IPS-18a (cell line): Measurements from ENCODE around the gene GPR3.
"Not testable (repeated sequence)": the region's sequence is repeated elsewhere in the genome, so short reads cannot be mapped to it uniquely, and the experiment has no call there.

Experiments used
- H3K27ac ChIP-seq: one replicate; pipeline ENCODE4 v1.5.1; 2013; ENCODE audit warnings: low read length
- H3K27me3 ChIP-seq: one replicate; pipeline ENCODE4 v1.6.1; 2013; ENCODE audit warnings: mild to moderate bottlenecking, low read length; ENCODE audit not compliant: control insufficient read depth, insufficient read depth
- H3K36me3 ChIP-seq: one replicate; pipeline ENCODE4 v1.6.1; 2013; ENCODE audit warnings: low read depth, low read length; ENCODE audit not compliant: control insufficient read depth
- H3K4me1 ChIP-seq: one replicate; pipeline ENCODE4 v1.6.1; 2013; ENCODE audit warnings: low read depth, low read length; ENCODE audit not compliant: control insufficient read depth
- H3K4me3 ChIP-seq: one replicate; pipeline ENCODE4 v1.5.1; 2013; ENCODE audit warnings: low read length
- H3K9ac ChIP-seq: one replicate; pipeline ENCODE4 v1.6.1; 2013; ENCODE audit warnings: mild to moderate bottlenecking, low read length, moderate library complexity
- H3K9me3 ChIP-seq: one replicate; pipeline ENCODE4 v1.6.1; 2013; ENCODE audit warnings: low read depth, low read length; ENCODE audit not compliant: control insufficient read depth

The GPR3 gene

DNA sequence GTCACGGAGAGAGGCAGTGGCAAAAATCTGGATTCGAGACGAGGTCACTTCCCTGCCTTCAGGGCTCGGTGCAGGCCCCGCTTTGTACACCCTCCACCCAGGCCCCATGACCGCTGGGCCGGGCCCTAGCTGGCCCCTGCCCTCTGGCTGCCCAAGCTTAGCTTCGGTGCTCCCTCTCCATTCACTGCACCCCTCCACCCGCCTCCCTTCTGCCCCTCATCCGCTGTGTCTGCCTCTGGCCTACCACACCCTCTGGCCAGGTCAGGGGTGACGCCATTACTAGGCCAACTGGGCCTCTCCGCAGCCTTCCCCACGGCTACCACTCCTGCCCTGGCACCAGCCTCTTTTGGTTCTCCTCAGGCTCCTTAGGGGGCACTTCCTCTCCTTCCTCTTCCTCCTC is 8.8 kb upstream of the GPR3 start:
- no peaks in the 10 kb centered on the region for H3K9me3 ChIP-seq
- no peak overlapping the region for H3K4me3 ChIP-seq
- no peaks in the 10 kb centered on the region for H3K36me3 ChIP-seq
- H3K4me1 ChIP-seq, result no peaks in the 10 kb centered on the region
- no peak overlapping the region for H3K27ac ChIP-seq
- peaks cover 15% of the 10 kb centered on the region for H3K27me3 ChIP-seq
- H3K9ac ChIP-seq, result no peak overlapping the region

DNA sequence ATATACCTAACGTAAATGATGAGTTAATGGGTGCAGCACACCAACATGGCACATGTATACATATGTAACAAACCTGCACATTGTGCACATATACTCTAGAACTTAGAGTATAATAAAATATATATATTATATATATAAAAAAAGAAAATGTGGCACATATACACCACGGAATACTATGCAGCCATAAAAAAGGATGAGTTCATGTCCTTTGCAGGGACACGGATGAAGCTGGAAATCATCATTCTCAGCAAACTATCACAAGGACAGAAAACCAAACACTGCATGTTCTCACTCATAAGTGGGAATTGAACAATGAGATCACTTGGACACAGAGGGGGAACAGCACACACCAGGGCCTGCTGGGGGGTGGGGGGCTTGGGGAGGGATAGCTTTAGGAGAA is 7.6 kb upstream of the GPR3 start:
- not testable (repeated sequence) for H3K36me3 ChIP-seq, H3K9me3 ChIP-seq, H3K9ac ChIP-seq, H3K4me3 ChIP-seq, H3K4me1 ChIP-seq, H3K27ac ChIP-seq
- peaks cover 15% of the 10 kb centered on the region for H3K27me3 ChIP-seq

DNA sequence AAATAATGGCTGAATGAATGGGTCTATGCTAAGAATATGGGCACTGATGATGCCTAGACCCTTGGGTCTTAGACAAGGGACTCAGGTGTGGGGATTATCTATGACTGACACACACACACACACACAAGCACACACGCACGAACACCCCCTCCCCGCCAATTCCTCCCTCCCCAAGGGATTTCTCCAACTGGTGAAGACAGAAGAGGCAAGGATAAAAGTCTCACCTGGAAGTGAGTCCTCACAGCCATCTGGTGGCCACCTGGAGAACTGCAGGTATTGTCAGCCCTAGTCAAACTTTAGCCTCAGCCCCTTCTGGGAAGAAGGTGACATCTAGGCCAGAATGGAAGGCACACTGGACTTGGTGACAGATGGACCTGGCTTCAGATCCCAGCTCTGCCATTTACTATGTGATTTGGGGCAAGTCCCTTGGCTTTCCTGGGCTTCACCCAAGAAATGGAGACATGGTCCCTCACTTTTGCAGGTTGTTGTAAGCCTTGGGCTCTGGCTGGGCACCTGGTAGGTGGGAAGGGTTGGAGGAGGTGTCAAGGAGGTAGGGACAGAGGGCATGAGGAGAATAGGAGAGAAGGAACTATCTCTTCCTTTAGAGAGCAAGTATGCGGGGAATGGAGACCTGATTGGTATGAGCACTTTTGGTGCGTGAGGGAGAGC is 4.0 kb upstream of the GPR3 start:
- H3K27ac ChIP-seq, result no peak overlapping the region
- peaks cover 6% of the 10 kb centered on the region for H3K4me1 ChIP-seq
- no peak overlapping the region for H3K4me3 ChIP-seq
- H3K36me3 ChIP-seq, result no peaks in the 10 kb centered on the region
- no peaks in the 10 kb centered on the region for H3K27me3 ChIP-seq
- H3K9me3 ChIP-seq, result no peaks in the 10 kb centered on the region
- H3K9ac ChIP-seq, result no peak overlapping the region

DNA sequence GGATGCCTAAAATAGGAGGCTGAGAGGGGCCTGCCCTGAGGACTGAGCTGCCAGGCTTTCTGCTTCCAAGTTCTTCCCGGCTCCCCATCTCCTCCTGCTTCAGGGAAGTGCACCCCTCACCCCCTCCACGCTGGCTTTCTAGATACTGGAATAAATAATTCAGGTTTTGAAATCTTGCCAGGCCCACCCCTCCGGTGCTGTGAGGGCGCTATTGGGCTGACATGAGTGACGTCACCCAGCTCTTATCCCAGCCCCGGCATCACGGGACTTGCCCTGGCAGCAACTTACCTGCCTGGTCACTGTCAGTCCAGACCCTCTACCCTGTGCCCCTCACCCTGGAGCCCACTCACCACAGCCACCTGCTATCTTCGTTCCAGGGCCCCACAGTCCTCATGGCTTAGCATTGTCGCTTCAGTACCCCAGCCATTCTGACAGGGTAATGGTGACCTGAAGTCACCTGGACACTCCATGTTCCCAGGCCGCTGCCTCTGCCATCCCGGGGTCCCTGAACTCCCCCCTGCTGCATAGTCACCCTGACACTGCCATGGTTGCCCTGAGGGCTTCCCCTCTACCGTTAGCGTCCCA is 819 bp upstream of the GPR3 start:
- no peak overlapping the region for H3K9ac ChIP-seq
- no peak overlapping the region for H3K27ac ChIP-seq
- peak overlapping the region; percentile 81 for H3K4me3 ChIP-seq

DNA sequence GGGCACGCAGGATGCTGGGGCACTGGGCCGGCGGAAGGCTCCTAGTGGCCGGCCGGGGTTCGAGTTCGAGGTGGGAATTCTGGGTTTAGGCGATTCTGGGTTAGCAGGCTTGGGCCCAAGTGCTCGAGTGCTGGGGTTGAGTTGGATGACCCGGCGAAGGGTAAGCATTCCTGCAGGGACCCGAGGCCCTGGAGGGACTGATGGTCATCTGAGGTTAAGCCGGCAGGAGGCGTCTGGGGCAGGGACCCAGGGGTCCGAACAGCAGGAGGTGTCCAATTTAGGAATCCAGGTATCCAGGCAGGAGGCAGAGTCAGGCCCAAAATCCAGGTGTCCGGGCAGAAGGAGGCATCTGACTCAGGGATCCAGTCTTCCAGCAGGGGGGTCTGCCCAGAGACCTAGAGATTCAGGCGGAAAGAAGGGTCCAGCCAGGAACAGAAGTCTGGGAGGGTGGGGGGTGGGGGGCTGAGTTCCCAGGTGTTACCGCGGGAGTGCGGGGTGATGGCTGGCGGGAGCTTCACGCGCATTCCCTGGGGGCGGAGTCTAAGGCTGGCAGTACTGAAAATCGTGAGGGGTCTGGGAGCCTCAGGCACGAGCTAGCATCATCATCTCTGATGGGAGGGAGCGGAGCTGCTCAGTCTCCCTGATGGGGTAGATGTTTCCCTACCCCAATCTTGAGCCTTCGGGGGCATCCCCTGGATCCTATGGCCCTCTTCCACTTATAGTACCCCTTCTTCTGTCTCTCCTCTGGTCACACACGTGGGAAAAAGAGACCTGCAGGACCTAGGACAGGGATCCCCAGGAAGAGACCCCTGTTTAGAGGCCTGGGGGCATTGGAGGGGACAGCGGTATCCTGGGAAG is 585 bp downstream of the GPR3 start:
- peak overlapping the region; percentile 81 for H3K4me3 ChIP-seq
- no peak overlapping the region for H3K27ac ChIP-seq
- no peaks in the 10 kb centered on the region for H3K27me3 ChIP-seq
- peaks cover 10% of the 10 kb centered on the region for H3K4me1 ChIP-seq
- no peaks in the 10 kb centered on the region for H3K9me3 ChIP-seq
- H3K9ac ChIP-seq, result peak overlapping the region; percentile 75
- no peaks in the 10 kb centered on the region for H3K36me3 ChIP-seq

More for the DNA sequence above, 819 bp upstream of the GPR3 start:
- Histone ChIP-seq H3K27me3 (no peaks in the 10 kb centered on the region), H3K9me3 (no peaks in the 10 kb centered on the region), H3K4me1 (peaks cover 6% of the 10 kb centered on the region), H3K36me3 (no peaks in the 10 kb centered on the region)

DNA sequence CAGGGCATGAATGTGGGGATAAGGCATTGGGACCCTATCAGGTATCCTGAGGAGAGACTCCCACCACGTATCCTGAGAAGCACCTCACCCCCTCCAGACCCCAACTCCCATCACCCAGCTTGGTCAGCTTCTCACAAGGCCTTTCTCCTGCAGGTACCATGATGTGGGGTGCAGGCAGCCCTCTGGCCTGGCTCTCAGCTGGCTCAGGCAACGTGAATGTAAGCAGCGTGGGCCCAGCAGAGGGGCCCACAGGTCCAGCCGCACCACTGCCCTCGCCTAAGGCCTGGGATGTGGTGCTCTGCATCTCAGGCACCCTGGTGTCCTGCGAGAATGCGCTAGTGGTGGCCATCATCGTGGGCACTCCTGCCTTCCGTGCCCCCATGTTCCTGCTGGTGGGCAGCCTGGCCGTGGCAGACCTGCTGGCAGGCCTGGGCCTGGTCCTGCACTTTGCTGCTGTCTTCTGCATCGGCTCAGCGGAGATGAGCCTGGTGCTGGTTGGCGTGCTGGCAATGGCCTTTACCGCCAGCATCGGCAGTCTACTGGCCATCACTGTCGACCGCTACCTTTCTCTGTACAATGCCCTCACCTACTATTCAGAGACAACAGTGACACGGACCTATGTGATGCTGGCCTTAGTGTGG is 1.3 kb downstream of the GPR3 start:
- H3K9ac ChIP-seq, result no peak overlapping the region
- H3K27ac ChIP-seq, result no peak overlapping the region
- H3K36me3 ChIP-seq, result no peaks in the 10 kb centered on the region
- H3K27me3 ChIP-seq, result no peaks in the 10 kb centered on the region
- peaks cover 12% of the 10 kb centered on the region for H3K4me1 ChIP-seq
- no peaks in the 10 kb centered on the region for H3K9me3 ChIP-seq
- H3K4me3 ChIP-seq, result no peak overlapping the region

DNA sequence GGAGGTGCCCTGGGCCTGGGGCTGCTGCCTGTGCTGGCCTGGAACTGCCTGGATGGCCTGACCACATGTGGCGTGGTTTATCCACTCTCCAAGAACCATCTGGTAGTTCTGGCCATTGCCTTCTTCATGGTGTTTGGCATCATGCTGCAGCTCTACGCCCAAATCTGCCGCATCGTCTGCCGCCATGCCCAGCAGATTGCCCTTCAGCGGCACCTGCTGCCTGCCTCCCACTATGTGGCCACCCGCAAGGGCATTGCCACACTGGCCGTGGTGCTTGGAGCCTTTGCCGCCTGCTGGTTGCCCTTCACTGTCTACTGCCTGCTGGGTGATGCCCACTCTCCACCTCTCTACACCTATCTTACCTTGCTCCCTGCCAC is 1.8 kb downstream of the GPR3 start:
- Histone ChIP-seq H3K27ac (no peak overlapping the region), H3K4me1 (peaks cover 14% of the 10 kb centered on the region)

DNA sequence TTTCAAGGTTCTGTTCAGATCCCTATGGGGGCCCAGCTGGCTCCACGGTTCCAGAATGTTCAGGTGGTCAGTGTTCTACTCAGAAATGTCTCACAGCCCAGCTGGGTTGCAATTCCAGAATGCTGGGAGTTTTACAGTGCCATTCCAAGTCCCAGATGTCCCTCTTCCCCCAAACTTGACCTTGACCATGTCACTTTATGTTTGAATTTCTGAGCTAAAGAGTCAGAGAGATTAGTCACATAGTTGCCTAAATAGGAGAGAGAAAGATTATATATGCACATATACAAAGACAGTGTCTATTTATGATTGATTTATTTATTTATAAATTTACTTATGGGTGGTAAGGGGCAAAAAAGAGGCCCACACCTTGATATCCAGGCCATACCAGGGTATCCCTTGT is 2.5 kb downstream of the GPR3 start:
- H3K4me3 ChIP-seq, result no peak overlapping the region
- H3K9me3 ChIP-seq, result no peaks in the 10 kb centered on the region
- H3K27ac ChIP-seq, result no peak overlapping the region
- no peaks in the 10 kb centered on the region for H3K36me3 ChIP-seq
- H3K27me3 ChIP-seq, result no peaks in the 10 kb centered on the region
- no peak overlapping the region for H3K9ac ChIP-seq
- H3K4me1 ChIP-seq, result peaks cover 14% of the 10 kb centered on the region

More for the DNA sequence above, 1.8 kb downstream of the GPR3 start:
- no peak overlapping the region for H3K4me3 ChIP-seq
- H3K9ac ChIP-seq, result no peak overlapping the region
- H3K9me3 ChIP-seq, result no peaks in the 10 kb centered on the region
- no peaks in the 10 kb centered on the region for H3K36me3 ChIP-seq
- H3K27me3 ChIP-seq, result no peaks in the 10 kb centered on the region

DNA sequence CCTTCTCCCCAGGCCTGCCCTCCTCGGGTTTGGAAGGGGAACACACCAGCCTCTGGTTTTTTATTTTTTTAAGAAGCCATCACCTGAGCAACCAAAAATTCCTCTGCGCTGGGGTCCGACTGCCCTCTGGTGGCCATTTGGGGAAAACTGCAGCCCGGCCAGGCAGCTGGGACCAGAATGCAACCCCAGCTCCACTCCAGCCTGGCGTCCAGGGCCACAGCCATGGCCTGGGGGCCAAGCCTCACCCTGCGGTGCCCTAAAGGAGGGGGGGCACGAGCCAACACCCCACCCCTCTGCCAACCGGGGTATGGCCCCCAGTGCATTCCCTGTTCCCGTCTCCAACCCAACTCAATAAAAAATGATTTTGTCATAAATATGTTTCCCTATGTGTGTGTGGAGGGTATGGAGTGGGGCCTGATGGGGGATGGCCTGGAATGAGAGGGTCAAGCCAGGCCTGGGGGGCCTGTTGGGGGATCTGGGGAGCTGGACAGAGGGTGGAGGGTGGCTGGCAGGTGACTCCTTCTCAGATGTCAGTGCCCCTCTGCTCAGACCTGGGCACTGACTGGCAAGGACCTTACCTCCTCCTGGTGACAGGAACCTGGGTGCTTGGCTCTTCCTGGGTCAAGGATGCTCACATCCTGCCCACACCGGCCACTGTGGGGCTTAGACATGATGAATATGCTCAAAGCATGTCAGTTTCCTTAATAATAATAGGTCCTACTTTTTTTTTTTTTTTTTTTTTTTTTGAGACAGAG is 3.2 kb downstream of the GPR3 start:
- no peak overlapping the region for H3K27ac ChIP-seq
- no peaks in the 10 kb centered on the region for H3K9me3 ChIP-seq
- H3K36me3 ChIP-seq, result no peaks in the 10 kb centered on the region
- peaks cover 14% of the 10 kb centered on the region for H3K4me1 ChIP-seq
- no peaks in the 10 kb centered on the region for H3K27me3 ChIP-seq
- no peak overlapping the region for H3K9ac ChIP-seq
- H3K4me3 ChIP-seq, result no peak overlapping the region

DNA sequence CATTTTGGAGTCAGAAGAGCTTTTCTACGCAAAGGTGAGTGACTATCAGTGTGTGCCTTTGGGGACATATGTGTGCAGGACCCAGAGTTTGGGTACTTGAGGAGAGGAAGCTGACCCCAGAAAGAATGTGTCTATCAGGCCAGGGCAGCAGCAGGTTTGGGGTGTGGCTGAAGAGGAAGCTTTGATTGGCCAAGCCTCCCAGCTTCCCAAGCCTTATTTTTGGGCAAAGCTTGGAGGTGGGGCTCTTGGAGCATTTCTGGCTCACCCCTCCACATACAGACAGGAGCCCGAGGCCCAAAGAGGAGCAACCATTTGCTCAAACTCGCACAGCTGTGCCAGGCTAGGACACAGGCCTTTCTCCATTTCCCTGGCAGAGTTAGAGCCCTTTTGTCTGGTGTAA is 4.7 kb downstream of the GPR3 start:
- H3K4me1 ChIP-seq, result peaks cover 8% of the 10 kb centered on the region
- no peak overlapping the region for H3K4me3 ChIP-seq
- H3K36me3 ChIP-seq, result no peaks in the 10 kb centered on the region
- no peaks in the 10 kb centered on the region for H3K27me3 ChIP-seq
- H3K27ac ChIP-seq, result no peak overlapping the region
- H3K9ac ChIP-seq, result no peak overlapping the region
- no peaks in the 10 kb centered on the region for H3K9me3 ChIP-seq

DNA sequence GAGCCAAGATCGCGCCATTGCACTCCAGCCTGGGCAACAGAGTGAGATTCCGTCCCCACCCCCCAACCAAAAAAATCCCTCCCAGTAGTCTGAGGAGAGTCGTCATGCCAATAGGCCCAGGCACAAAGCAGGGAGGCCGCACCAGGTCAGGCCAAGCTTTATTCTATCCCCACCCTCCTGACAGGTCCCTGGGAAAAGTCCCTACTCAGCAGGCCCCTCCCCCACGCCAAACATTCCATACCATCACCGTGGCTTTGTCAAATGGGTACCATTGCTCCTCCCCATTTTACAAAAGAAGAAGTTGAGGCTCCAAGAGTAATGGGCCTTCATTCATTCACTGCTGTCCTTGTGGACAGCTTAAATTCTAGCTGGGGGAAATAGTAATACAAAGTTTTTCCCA is 5.3 kb downstream of the GPR3 start:
- H3K27me3 ChIP-seq, result no peaks in the 10 kb centered on the region
- no peaks in the 10 kb centered on the region for H3K9me3 ChIP-seq
- H3K27ac ChIP-seq, result no peak overlapping the region
- H3K9ac ChIP-seq, result no peak overlapping the region
- peaks cover 11% of the 10 kb centered on the region for H3K4me1 ChIP-seq
- no peak overlapping the region for H3K4me3 ChIP-seq
- H3K36me3 ChIP-seq, result no peaks in the 10 kb centered on the region
